Left ventricle myocardium inferior (tissue), 1 donor: ENCODE data around the gene SUCLG2. TPM values are rescaled to one million over a fixed set of nuclear protein-coding genes. Genes with fewer than 3 reads are reported as not detected.

ENCODE experiments used
- DNase-seq: peaks from one replicate; pipeline ENCODE4 v3.0.0-alpha.2; 2020
- H3K27ac ChIP-seq: fragments of 200-600 bp; replicated peaks from 2 replicates; pipeline ENCODE4 v1.8.0; 2021
- H3K27me3 ChIP-seq: fragments of 200-600 bp; 2 replicates; pipeline ENCODE4 v1.8.0; 2021; ENCODE audit warnings: low read depth
- H3K36me3 ChIP-seq: fragments of 200-600 bp; 2 replicates; pipeline ENCODE4 v1.8.0; 2021
- H3K4me1 ChIP-seq: fragments of 200-600 bp; 2 replicates; pipeline ENCODE4 v1.8.0; 2021
- H3K4me3 ChIP-seq: fragments of 200-600 bp; 2 replicates; pipeline ENCODE4 v1.8.0; 2021; ENCODE audit warnings: mild to moderate bottlenecking, moderate library complexity
- H3K9me3 ChIP-seq: fragments of 200-600 bp; replicated peaks from 2 replicates; pipeline ENCODE4 v1.8.0; 2021
- CTCF ChIP-seq: fragments of 200-600 bp; IDR thresholded peaks from 2 replicates; pipeline ENCODE4 v1.8.0; 2021; ENCODE audit warnings: antibody characterized with exemption, mild to moderate bottlenecking, borderline replicate concordance
- intact Hi-C: fragments of 100-400 bp; cut with micrococcal nuclease; formaldehyde crosslinking; loops from one replicate; pipeline ENCODE4 v1.11.0; 2022
- total RNA-seq: library from RNA; stranded (reverse); fragmentation: NEBNext Ultra II Directional; extraction: Animal tissue kit (Norgen Biotek cat#: 25700); gene quantifications from one replicate; pipeline ENCODE4 v1.2.1, GENCODE V29; 2021
- donor health status: DM: no; HTN: yes; CAD: no; lungs with severe emphysema.

SUCLG2 gene
- total RNA-seq, 1 donor from 2014 or later: 100 TPM

- Histone ChIP-seq H3K4me1 (no peaks in the 10 kb centered on the region), H3K9me3 (no peaks in the 10 kb centered on the region), H3K27ac (no peak overlapping the region), H3K27me3 (no peaks in the 10 kb centered on the region), H3K36me3 (peaks cover 20% of the 10 kb centered on the region), H3K4me3 (no peak overlapping the region)
- no peak for TF ChIP-seq CTCF
- no peak for DNase-seq
- intact Hi-C loops: no loop called here
Observed at GRCh38 chr3:67495751-67496150, 158.7 kb downstream of the SUCLG2 start.

- H3K4me3 ChIP-seq: no peak overlapping the region
- no peak for DNase-seq
- peaks cover 24% of the 10 kb centered on the region for H3K36me3 ChIP-seq
- H3K4me1 ChIP-seq: no peaks in the 10 kb centered on the region
- H3K27me3 ChIP-seq: no peaks in the 10 kb centered on the region
- no peak overlapping the region for H3K27ac ChIP-seq
- no peak for TF ChIP-seq CTCF
- intact Hi-C loops: no loop called here
- H3K9me3 ChIP-seq: no peaks in the 10 kb centered on the region
Observed at GRCh38 chr3:67493808-67494207, 160.6 kb downstream of the SUCLG2 start.

GRCh38 chr3:67490658-67491057 lies 163.8 kb downstream of the SUCLG2 start:
- H3K27me3 ChIP-seq: no peaks in the 10 kb centered on the region
- DNase-seq: no peak
- no peak for TF ChIP-seq CTCF
- peaks cover 7% of the 10 kb centered on the region for H3K4me1 ChIP-seq
- intact Hi-C loops: no loop called here
- no peak overlapping the region for H3K27ac ChIP-seq
- H3K4me3 ChIP-seq: no peak overlapping the region
- H3K9me3 ChIP-seq: no peaks in the 10 kb centered on the region
- H3K36me3 ChIP-seq: peaks cover 19% of the 10 kb centered on the region

- Histone ChIP-seq H3K27ac (no peak overlapping the region), H3K4me3 (no peak overlapping the region), H3K27me3 (no peaks in the 10 kb centered on the region), H3K9me3 (no peaks in the 10 kb centered on the region), H3K4me1 (peaks cover 8% of the 10 kb centered on the region), H3K36me3 (peaks cover 13% of the 10 kb centered on the region)
- DNase-seq: no peak
- intact Hi-C loops: no loop called here
- TF ChIP-seq CTCF: no peak
Observed at GRCh38 chr3:67489816-67490215, 164.6 kb downstream of the SUCLG2 start.

GRCh38 chr3:67487564-67488114 lies 166.8 kb downstream of the SUCLG2 start:
- H3K27ac ChIP-seq: no peak overlapping the region
- peaks cover 7% of the 10 kb centered on the region for H3K36me3 ChIP-seq
- no peak for TF ChIP-seq CTCF
- H3K27me3 ChIP-seq: no peaks in the 10 kb centered on the region
- intact Hi-C loops: no loop called here
- H3K4me3 ChIP-seq: no peak overlapping the region
- no peak for DNase-seq
- peaks cover 16% of the 10 kb centered on the region for H3K4me1 ChIP-seq
- H3K9me3 ChIP-seq: no peaks in the 10 kb centered on the region
